ENCODE measurements around the gene GTF2B.
"Not testable (repeated sequence)": the region's sequence is repeated elsewhere in the genome, so short reads cannot be mapped to it uniquely, and the experiment has no call there.

Gene GTF2B

DNA sequence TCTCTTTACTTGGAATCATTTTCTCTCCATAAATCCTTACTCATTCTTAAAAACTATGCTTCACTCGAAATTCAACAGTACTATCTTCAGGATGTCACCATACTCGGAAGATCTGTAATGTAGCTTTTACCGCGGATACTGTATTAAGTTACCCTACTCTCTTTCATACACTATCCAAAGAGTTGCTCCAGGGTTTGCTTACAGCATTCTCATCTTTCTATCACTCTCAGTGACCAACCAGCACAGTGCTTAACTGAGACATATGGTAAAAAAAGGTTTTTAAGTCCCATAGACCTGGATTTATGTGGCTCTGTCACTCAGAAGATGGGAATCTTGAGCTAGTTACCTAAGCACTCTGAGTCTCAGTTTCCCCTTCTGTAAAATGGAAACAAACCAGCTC is 15.8 kb downstream of the GTF2B start:
- WGBS, 2 donors (ENCODE audit: extremely low coverage in 2 of 2, insufficient read length in 2 of 2, insufficient replicate concordance in 1 of 2): 100% methylated on average over 1 of the region's 4 CpGs; no CpG with 5 or more reads in 1 of the 2 donors

DNA sequence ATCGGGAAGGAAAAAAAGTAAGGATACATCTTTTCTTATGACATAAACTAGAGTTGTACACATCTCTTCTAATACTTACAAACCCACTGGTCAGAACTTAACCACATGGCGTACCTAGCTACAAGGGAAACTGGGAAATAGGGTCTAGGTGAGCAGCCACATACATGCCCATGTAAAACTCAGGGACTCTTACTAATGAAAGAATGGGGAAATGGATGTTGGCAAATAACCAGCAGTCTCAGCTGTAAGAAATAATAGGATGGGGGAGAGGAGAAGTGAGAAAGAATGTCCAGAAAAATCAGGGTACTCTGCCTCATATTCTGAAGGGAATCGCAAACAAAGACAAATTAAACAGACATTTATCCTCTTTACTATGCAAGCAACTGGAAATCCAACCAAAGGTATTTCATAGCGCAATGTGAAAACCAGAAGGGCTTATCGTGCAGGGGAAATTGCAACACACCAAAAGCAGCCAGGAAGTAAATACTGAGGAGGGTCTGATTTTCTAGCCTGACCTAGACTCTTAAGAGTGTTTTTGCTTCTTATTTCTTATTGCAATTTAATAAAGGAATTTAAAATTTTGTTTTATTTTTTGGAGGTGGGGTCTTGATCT is 17.5 kb downstream of the GTF2B start:
- Histone ChIP-seq H2AFZ (ENCODE audit: low read length) (no peak overlapping the region), H2BK15ac (ENCODE audit: low read length) (no peak overlapping the region), H3K27me3 (ENCODE audit: control insufficient read depth in 3 of 3, insufficient read depth in 3 of 3, low read depth in 1 of 3, low read length in 3 of 3) (no peaks in the 10 kb centered on the region), H2BK120ac (ENCODE audit: low read depth, low read length) (no peak overlapping the region), H4K8ac (ENCODE audit: low read depth, low read length) (no peak overlapping the region), H4K91ac (ENCODE audit: low read depth, low read length, poor library complexity) (no peak overlapping the region), H2BK12ac (ENCODE audit: low read length) (no peak overlapping the region), H3K4ac (ENCODE audit: low read length) (no peak overlapping the region), H2BK5ac (ENCODE audit: low read length) (no peak overlapping the region), H2AK5ac (ENCODE audit: low read depth, low read length) (no peak overlapping the region), H3K79me1 (ENCODE audit: low read depth, low read length) (peaks cover 1% of the 10 kb centered on the region), H3K18ac (ENCODE audit: low read length) (no peak overlapping the region), H3K4me3 (ENCODE audit: low read length in 2 of 2) (no peak overlapping the region), H3K9me3 (replicated peaks in 1 of 2; ENCODE audit: control insufficient read depth in 2 of 2, insufficient read depth in 1 of 2, low read depth in 1 of 2, low read length in 2 of 2) (no peaks in the 10 kb centered on the region), H3K23ac (ENCODE audit: low read depth, low read length, poor library complexity) (no peak overlapping the region), H3K36me3 (replicated peaks in 1 of 2; ENCODE audit: control insufficient read depth in 2 of 2, insufficient read depth in 2 of 2, low read length in 2 of 2) (peaks cover 0 to 18% of the 10 kb centered on the region in 2 donors), H3K14ac (ENCODE audit: low read length) (no peak overlapping the region), H3K4me1 (ENCODE audit: control insufficient read depth in 2 of 2, insufficient read depth in 1 of 2, low read depth in 1 of 2, low read length in 2 of 2) (no peaks in the 10 kb centered on the region), H3K9ac (ENCODE audit: low read depth, low read length, poor library complexity) (no peak overlapping the region), H3K4me2 (ENCODE audit: insufficient read depth, low read length, poor library complexity, severe bottlenecking) (no peak overlapping the region), H3K27ac (replicated peaks; ENCODE audit: low read length) (no peak overlapping the region)
- WGBS, 2 donors (ENCODE audit: extremely low coverage in 2 of 2, insufficient read length in 2 of 2, insufficient replicate concordance in 1 of 2): no CpG with 5 or more reads among the region's 5 CpGs
- DNase-seq (ENCODE audit: low spot score): no peak

More for the DNA sequence above, 15.8 kb downstream of the GTF2B start:
- Histone ChIP-seq H3K18ac (ENCODE audit: low read length) (no peak overlapping the region), H2BK12ac (ENCODE audit: low read length) (no peak overlapping the region), H3K27me3 (ENCODE audit: control insufficient read depth in 3 of 3, insufficient read depth in 3 of 3, low read depth in 1 of 3, low read length in 3 of 3) (no peaks in the 10 kb centered on the region), H2AFZ (ENCODE audit: low read length) (no peak overlapping the region), H3K36me3 (replicated peaks in 1 of 2; ENCODE audit: control insufficient read depth in 2 of 2, insufficient read depth in 2 of 2, low read length in 2 of 2) (peaks cover 0 to 25% of the 10 kb centered on the region in 2 donors), H3K79me1 (ENCODE audit: low read depth, low read length) (no peaks in the 10 kb centered on the region), H2BK5ac (ENCODE audit: low read length) (no peak overlapping the region), H3K4me3 (ENCODE audit: low read length in 2 of 2) (no peak overlapping the region), H3K23ac (ENCODE audit: low read depth, low read length, poor library complexity) (no peak overlapping the region), H2BK15ac (ENCODE audit: low read length) (no peak overlapping the region), H4K8ac (ENCODE audit: low read depth, low read length) (no peak overlapping the region), H3K14ac (ENCODE audit: low read length) (no peak overlapping the region), H4K91ac (ENCODE audit: low read depth, low read length, poor library complexity) (no peak overlapping the region), H3K27ac (replicated peaks; ENCODE audit: low read length) (no peak overlapping the region), H2AK5ac (ENCODE audit: low read depth, low read length) (no peak overlapping the region), H2BK120ac (ENCODE audit: low read depth, low read length) (no peak overlapping the region), H3K4me2 (ENCODE audit: insufficient read depth, low read length, poor library complexity, severe bottlenecking) (no peak overlapping the region), H3K4me1 (ENCODE audit: control insufficient read depth in 2 of 2, insufficient read depth in 1 of 2, low read depth in 1 of 2, low read length in 2 of 2) (no peaks in the 10 kb centered on the region), H3K9ac (ENCODE audit: low read depth, low read length, poor library complexity) (no peak overlapping the region), H3K4ac (ENCODE audit: low read length) (no peak overlapping the region), H3K9me3 (replicated peaks in 1 of 2; ENCODE audit: control insufficient read depth in 2 of 2, insufficient read depth in 1 of 2, low read depth in 1 of 2, low read length in 2 of 2) (no peaks in the 10 kb centered on the region)
- DNase-seq (ENCODE audit: low spot score): no peak

GRCh38 chr1:88869644-88870043 is 21.7 kb downstream of the GTF2B start:
- not testable (repeated sequence) for DNase-seq (ENCODE audit: low spot score); H2AK5ac ChIP-seq (ENCODE audit: low read depth, low read length); H3K27ac ChIP-seq (replicated peaks; ENCODE audit: low read length); H2AFZ ChIP-seq (ENCODE audit: low read length); H3K79me1 ChIP-seq (ENCODE audit: low read depth, low read length); H3K9ac ChIP-seq (ENCODE audit: low read depth, low read length, poor library complexity); H3K9me3 ChIP-seq (replicated peaks in 1 of 2; ENCODE audit: control insufficient read depth in 2 of 2, insufficient read depth in 1 of 2, low read depth in 1 of 2, low read length in 2 of 2); H4K8ac ChIP-seq (ENCODE audit: low read depth, low read length); H3K36me3 ChIP-seq (replicated peaks in 1 of 2; ENCODE audit: control insufficient read depth in 2 of 2, insufficient read depth in 2 of 2, low read length in 2 of 2); H3K4me3 ChIP-seq (ENCODE audit: low read length in 2 of 2); H3K18ac ChIP-seq (ENCODE audit: low read length); H2BK5ac ChIP-seq (ENCODE audit: low read length); H3K4ac ChIP-seq (ENCODE audit: low read length); H3K27me3 ChIP-seq (ENCODE audit: control insufficient read depth in 3 of 3, insufficient read depth in 3 of 3, low read depth in 1 of 3, low read length in 3 of 3); H3K14ac ChIP-seq (ENCODE audit: low read length); H2BK15ac ChIP-seq (ENCODE audit: low read length); H2BK12ac ChIP-seq (ENCODE audit: low read length); H2BK120ac ChIP-seq (ENCODE audit: low read depth, low read length); H3K23ac ChIP-seq (ENCODE audit: low read depth, low read length, poor library complexity); H3K4me1 ChIP-seq (ENCODE audit: control insufficient read depth in 2 of 2, insufficient read depth in 1 of 2, low read depth in 1 of 2, low read length in 2 of 2); H4K91ac ChIP-seq (ENCODE audit: low read depth, low read length, poor library complexity); H3K4me2 ChIP-seq (ENCODE audit: insufficient read depth, low read length, poor library complexity, severe bottlenecking)
- WGBS, 2 donors (ENCODE audit: extremely low coverage in 2 of 2, insufficient read length in 2 of 2, insufficient replicate concordance in 1 of 2): no CpG with 5 or more reads among the region's 14 CpGs

- H2AK5ac ChIP-seq (ENCODE audit: low read depth, low read length): no peak overlapping the region
- H4K91ac ChIP-seq (ENCODE audit: low read depth, low read length, poor library complexity): no peak overlapping the region
- H4K8ac ChIP-seq (ENCODE audit: low read depth, low read length): no peak overlapping the region
- H3K23ac ChIP-seq (ENCODE audit: low read depth, low read length, poor library complexity): no peak overlapping the region
- H3K4ac ChIP-seq (ENCODE audit: low read length): no peak overlapping the region
- no peak for DNase-seq (ENCODE audit: low spot score)
- no peak overlapping the region for H3K4me2 ChIP-seq (ENCODE audit: insufficient read depth, low read length, poor library complexity, severe bottlenecking)
- H3K18ac ChIP-seq (ENCODE audit: low read length): no peak overlapping the region
- no peak overlapping the region for H3K4me3 ChIP-seq (ENCODE audit: low read length in 2 of 2)
- H2BK15ac ChIP-seq (ENCODE audit: low read length): no peak overlapping the region
- H3K9me3 ChIP-seq (replicated peaks in 1 of 2; ENCODE audit: control insufficient read depth in 2 of 2, insufficient read depth in 1 of 2, low read depth in 1 of 2, low read length in 2 of 2): peaks cover 0 to 1% of the 10 kb centered on the region in 2 donors
- no peak overlapping the region for H3K9ac ChIP-seq (ENCODE audit: low read depth, low read length, poor library complexity)
- no peak overlapping the region for H2AFZ ChIP-seq (ENCODE audit: low read length)
- H3K27ac ChIP-seq (replicated peaks; ENCODE audit: low read length): no peak overlapping the region
- WGBS, 2 donors (ENCODE audit: extremely low coverage in 2 of 2, insufficient read length in 2 of 2, insufficient replicate concordance in 1 of 2): 100% methylated on average over 1 of the region's 6 CpGs; no CpG with 5 or more reads in 1 of the 2 donors
- peaks cover 1% of the 10 kb centered on the region for H3K79me1 ChIP-seq (ENCODE audit: low read depth, low read length)
- H3K4me1 ChIP-seq (ENCODE audit: control insufficient read depth in 2 of 2, insufficient read depth in 1 of 2, low read depth in 1 of 2, low read length in 2 of 2): no peaks in the 10 kb centered on the region
- H2BK120ac ChIP-seq (ENCODE audit: low read depth, low read length): no peak overlapping the region
- H2BK12ac ChIP-seq (ENCODE audit: low read length): no peak overlapping the region
- H2BK5ac ChIP-seq (ENCODE audit: low read length): no peak overlapping the region
- no peak overlapping the region for H3K14ac ChIP-seq (ENCODE audit: low read length)
- no peaks in the 10 kb centered on the region for H3K27me3 ChIP-seq (ENCODE audit: control insufficient read depth in 3 of 3, insufficient read depth in 3 of 3, low read depth in 1 of 3, low read length in 3 of 3)
- peaks cover 4 to 16% of the 10 kb centered on the region in 2 donors for H3K36me3 ChIP-seq (replicated peaks in 1 of 2; ENCODE audit: control insufficient read depth in 2 of 2, insufficient read depth in 2 of 2, low read length in 2 of 2)
Observed at GRCh38 chr1:88867743-88868521, 23.4 kb downstream of the GTF2B start.
